NCI-H187 treated with DMSO at 0.1 percent for 48 hours (cell line): ENCODE data around the gene SVOPL.
A peak's percentile ranks its signal among the peaks of the same experiment; 100 is the strongest.

Source experiments
- DNase-seq: peaks from one replicate; lab custom pipeline; 2025; lab: John Stamatoyannopoulos, UW

Gene SVOPL

GRCh38 chr7:138658889-138659288 is 42.3 kb downstream of the SVOPL start:
- no peak for DNase-seq

GRCh38 chr7:138657854-138658386 is 43.2 kb downstream of the SVOPL start:
- no peak for DNase-seq

- DNase-seq, result no peak
Measured at GRCh38 chr7:138656952-138657351, 44.2 kb downstream of the SVOPL start.

- DNase-seq, result no peak
Measured at GRCh38 chr7:138654616-138655015, 46.5 kb downstream of the SVOPL start.

DNA sequence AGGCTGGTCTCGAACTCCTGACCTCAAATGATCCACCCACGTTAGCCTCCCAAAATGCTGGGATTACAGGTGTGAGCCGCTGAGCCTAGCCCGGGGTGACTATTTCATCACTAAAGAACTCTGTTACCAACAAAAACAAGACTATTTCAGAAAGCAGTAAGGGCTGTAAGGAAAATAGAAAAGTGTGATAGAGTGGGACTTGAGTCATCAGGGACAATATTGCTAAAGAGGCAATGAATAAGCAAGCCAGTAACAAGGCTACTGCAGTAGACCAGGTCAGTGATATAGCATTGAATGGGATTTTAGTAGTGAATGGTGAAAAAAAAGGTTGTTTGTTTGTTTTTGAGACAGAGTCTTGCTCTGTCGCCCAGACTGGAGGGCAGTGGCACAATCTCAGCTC is 51.7 kb downstream of the SVOPL start:
- DNase-seq, result no peak

DNA sequence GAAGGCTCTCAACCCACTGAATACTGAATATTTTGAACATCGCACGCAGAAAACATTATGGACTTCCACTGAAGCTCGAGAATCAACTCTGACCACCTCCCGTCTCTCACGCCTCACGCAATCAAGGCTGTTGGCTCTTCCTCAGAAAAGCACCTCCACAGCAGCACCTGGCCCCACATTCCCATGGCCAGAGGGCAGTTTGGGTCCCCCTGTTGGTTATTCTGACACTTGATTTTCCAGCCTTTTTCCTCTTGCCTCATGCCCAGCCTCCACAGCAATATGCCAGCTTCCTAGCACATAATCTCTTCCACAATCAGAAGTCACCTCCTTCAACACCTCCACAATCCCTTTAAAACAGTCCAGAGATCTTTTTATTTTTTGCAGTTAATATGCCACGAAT is 55.9 kb downstream of the SVOPL start:
- DNase-seq, result no peak

GRCh38 chr7:138632826-138633602 is 68.1 kb downstream of the SVOPL start:
- no peak for DNase-seq

- no peak for DNase-seq
Measured at GRCh38 chr7:138632384-138632783, 68.8 kb downstream of the SVOPL start.

DNA sequence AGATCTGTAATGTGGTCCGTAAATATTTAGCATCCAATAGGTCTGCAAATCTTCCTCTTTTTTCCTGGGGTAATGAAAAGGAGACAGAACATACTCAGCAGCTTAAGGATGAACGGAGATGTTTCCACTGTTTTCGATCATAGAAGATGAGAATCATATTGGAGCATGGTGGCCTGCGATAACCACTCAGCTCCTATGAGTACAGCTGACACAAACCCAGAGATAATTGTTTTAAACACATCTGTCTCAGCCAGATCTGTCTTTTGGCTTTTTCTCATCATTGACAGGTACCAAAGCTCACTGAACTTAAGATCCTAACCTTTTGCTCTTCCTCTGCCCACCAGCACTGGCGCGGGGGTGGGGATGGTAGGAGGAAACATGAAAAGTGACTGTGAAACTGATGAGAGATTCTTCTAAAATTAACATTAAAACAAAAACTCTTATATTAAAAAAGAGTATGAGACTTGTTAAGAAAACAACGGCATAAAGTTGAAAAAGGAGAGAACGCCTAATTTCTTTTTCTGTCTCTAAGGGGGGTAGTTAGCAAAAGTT is 71.0 kb downstream of the SVOPL start:
- DNase-seq, result no peak

GRCh38 chr7:138627361-138627760 is 73.8 kb downstream of the SVOPL start:
- DNase-seq, result no peak

GRCh38 chr7:138626846-138627245 is 74.3 kb downstream of the SVOPL start:
- no peak for DNase-seq

- peak; percentile 84 for DNase-seq
Measured at GRCh38 chr7:138625849-138626230, 75.3 kb downstream of the SVOPL start.

DNA sequence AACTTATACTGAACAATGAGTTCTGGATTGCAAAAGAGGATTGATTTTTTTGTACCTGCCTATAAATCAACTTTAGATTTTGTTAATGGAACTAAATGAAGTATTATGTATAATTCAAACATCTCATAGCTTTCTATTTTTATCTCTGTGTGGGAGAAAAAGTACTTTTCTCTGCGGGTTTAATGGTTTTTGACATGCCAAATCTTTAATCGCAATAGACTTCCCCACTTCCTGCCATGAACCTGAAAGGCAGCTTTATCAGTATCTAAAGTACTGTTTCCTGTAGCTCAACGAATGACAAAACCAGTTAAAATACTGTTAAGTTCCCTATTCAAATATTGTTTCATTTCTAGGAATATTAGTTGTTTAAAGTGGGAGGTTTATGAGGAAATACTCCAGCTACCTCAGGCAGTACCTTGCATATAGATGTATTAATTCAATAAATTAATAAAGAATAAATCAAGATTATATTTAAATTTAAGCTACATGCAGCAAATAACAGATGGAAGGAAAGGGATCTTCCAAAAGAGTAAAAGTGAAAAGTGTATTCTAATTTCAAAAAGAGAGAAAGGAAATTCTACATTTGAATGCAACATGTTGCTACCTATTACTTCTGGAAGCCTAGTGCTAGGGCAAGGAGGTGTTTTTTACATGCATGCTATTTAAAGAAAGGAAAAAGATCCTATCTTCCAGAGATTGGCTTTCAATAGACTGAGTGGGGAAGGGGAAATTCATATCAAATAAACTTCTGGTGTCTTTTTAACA is 75.9 kb downstream of the SVOPL start:
- no peak for DNase-seq

- DNase-seq, result no peak
Measured at GRCh38 chr7:138622841-138623240, 78.3 kb downstream of the SVOPL start.

DNA sequence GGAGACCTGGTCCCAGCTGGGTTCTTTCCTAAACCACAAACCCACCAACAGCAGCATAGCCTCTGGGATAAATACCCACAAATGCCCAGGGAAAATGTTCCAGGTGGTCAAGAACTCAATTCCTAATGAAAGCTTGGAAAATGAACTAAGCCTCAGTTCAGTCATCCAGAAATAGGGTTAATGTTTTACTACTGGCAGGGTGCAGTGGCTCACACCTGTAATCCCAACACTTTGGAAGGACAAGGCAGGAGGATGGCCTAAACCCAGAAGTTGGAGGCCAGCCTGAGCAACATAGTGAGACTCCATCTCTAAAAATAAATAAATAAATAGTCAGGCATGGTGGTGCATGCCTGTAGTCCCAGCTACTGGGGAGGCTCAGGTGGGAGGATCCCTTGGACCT is 82.2 kb downstream of the SVOPL start:
- no peak for DNase-seq

- no peak for DNase-seq
Measured at GRCh38 chr7:138618506-138618905, 82.7 kb downstream of the SVOPL start.

GRCh38 chr7:138616085-138616484 is 85.1 kb downstream of the SVOPL start:
- DNase-seq, result no peak

DNA sequence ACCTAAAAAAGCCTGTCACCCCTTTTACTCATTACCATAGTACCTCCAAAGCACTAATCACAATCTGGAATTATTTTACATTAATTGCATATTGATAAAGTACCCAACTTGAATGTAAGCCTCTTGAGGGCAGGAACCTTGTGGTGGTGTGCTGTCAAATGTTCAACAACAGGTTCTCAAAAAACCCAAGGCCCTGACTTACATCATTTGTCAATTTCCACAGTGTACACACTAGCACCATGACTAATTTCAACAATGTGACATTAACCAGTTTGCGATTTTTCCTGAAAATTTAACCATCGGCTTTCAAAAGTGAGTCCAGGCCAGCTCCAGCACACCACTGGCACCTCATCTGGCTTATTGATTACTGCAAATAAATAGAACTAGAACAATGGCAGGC is 87.5 kb downstream of the SVOPL start:
- DNase-seq, result no peak

DNA sequence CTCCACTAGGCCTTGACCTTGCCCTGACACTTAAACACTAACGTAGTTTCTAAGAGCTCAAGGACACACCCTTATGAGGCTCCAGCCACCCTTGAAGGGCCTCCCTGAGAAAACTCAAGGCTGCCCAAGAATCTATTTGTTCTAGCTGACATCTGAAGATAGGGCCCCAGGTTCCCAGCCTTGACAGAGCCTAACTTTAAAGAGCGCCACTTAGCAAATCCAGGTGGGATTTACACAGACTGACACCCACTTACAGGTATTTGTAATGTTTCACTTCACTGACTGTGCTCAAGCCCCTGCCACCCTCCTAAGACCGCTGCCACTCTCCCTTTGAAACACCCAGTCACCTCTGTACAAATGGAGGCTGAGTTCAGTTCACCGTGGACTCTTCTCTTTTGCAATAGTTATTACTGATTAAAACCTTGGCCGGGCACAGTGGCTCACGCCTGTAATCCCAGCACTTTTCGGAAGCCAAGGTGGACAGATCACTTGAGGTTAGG is 90.4 kb downstream of the SVOPL start:
- DNase-seq, result no peak

GRCh38 chr7:138608275-138608674 is 92.9 kb downstream of the SVOPL start:
- DNase-seq, result no peak

GRCh38 chr7:138607216-138608126 is 93.7 kb downstream of the SVOPL start:
- no peak for DNase-seq

GRCh38 chr7:138606236-138606635 is 94.9 kb downstream of the SVOPL start:
- DNase-seq, result no peak
